Sigmoid colon (tissue), 7 donors: ENCODE measurements around the gene NOP14. TPM values are rescaled to one million over a fixed set of nuclear protein-coding genes. Genes with fewer than 3 reads are reported as not detected.
A peak's percentile ranks its signal among the peaks of the same experiment; 100 is the strongest.

Experiments
- DNase-seq: peaks from one replicate; pipeline ENCODE4 v3.0.0-alpha.2; 2019
- H3K27ac ChIP-seq, 4 donors: fragments of 200-600 bp; sonication (generic); one replicate each; pipeline ENCODE4 v1.5.1; 2016 to 2019; ENCODE audit warnings: mild to moderate bottlenecking in 1 of 4
- H3K27me3 ChIP-seq, 3 donors: fragments of 200-600 bp; sonication (generic); one replicate each; pipeline ENCODE4 v1.5.1; 2019; ENCODE audit warnings: mild to moderate bottlenecking in 1 of 3
- H3K36me3 ChIP-seq, 4 donors: fragments of 200-600 bp; sonication (generic); one replicate each; pipeline ENCODE4 v1.5.1; 2016 to 2019
- H3K4me1 ChIP-seq, 4 donors: fragments of 200-600 bp; sonication (generic); one replicate each; pipeline ENCODE4 v1.5.1; 2017 to 2019
- H3K4me3 ChIP-seq, 4 donors: fragments of 200-600 bp; sonication (generic); one replicate each; pipeline ENCODE4 v1.5.1; 2017 to 2019; ENCODE audit warnings: mild to moderate bottlenecking in 2 of 4, moderate library complexity in 1 of 4
- H3K9me3 ChIP-seq, 4 donors: fragments of 200-600 bp in 3 of 4; sonication (generic) in 3 of 4; one replicate each; pipeline versions ENCODE4 v1.5.1 to v1.6.1; 2013 to 2019
- CTCF ChIP-seq, 4 experiments: fragments of 450-650 bp in 3 of 4; fragments of 200-600 bp in 1 of 4; IDR thresholded peaks; one replicate each; pipeline ENCODE4 v1.5.1; 2016 to 2019; ENCODE audit warnings: antibody characterized with exemption in 4 of 4, mild to moderate bottlenecking in 3 of 4, moderate library complexity in 2 of 4
- EP300 ChIP-seq, 4 donors: sonication (generic); formaldehyde crosslinking; IDR thresholded peaks; one replicate each; pipeline ENCODE4 v1.6.1; 2017; ENCODE audit warnings: antibody characterized with exemption in 4 of 4
- POLR2A ChIP-seq, 2 donors: fragments of 450-650 bp; IDR thresholded peaks; one replicate each; pipeline ENCODE4 v1.6.1; 2016; ENCODE audit warnings: antibody characterized with exemption in 2 of 2, mild to moderate bottlenecking in 2 of 2, moderate library complexity in 2 of 2
- POLR2AphosphoS5 ChIP-seq, 4 donors: sonication (generic); formaldehyde crosslinking; IDR thresholded peaks; one replicate each; pipeline ENCODE4 v1.6.1; 2017; ENCODE audit warnings: antibody characterized with exemption in 4 of 4
- WGBS, 2 donors: extraction: QIAGEN DNeasy Blood & Tissue Kit; methylation state at CpG; one replicate each; pipeline ENCODE4 v1.1.7; 2013; 5-methylcytosine and 5-hydroxymethylcytosine counted together
- intact Hi-C: fragments of 100-400 bp; cut with DNase I; formaldehyde crosslinking; loops from one replicate; pipeline ENCODE4 v1.15.1; 2023
- polyA plus RNA-seq, 3 donors: library from polyadenylated mRNA; stranded (reverse); fragments of 200-250 nt; gene quantifications; one replicate each; pipeline ENCODE4 v1.2.3, GENCODE V29; 2013
- total RNA-seq, 4 donors: library from RNA; depleted of rRNA; stranded (reverse); fragments of >200 nt; gene quantifications; one replicate each; pipeline ENCODE4 v1.1.0, GENCODE V29; 2016
- donor health status: healthy with polysubstance abuse.
- donor health status: Bipolar disorder and iron deficiency.
- donor health status: healthy.

NOP14 gene
- total and polyA plus RNA-seq, 7 donors: 10.4 to 26.0 (median 13.9) TPM

GRCh38 chr4:2936773-2937145 is 26.4 kb downstream of the NOP14 start:
- intact Hi-C loops: no loop called here
- no peak for TF ChIP-seq POLR2AphosphoS5 (IDR thresholded peaks at IDR 0.05)
- no peak for TF ChIP-seq CTCF (IDR thresholded peaks at IDR 0.05)
- TF ChIP-seq EP300 (IDR thresholded peaks at IDR 0.05): no peak
- TF ChIP-seq POLR2A (IDR thresholded peaks at IDR 0.05): no peak
- peaks cover 13 to 46% (median 32%) of the 10 kb centered on the region in 4 donors for H3K36me3 ChIP-seq
- no peak overlapping the region for H3K4me3 ChIP-seq
- H3K27ac ChIP-seq: no peak overlapping the region
- peak; percentile 58 for DNase-seq
- peaks cover 0 to 40% (median 29%) of the 10 kb centered on the region in 4 donors for H3K4me1 ChIP-seq
- H3K9me3 ChIP-seq: no peaks in the 10 kb centered on the region
- WGBS, 2 donors: 80 to 85% methylated on average over 6 of the region's 6 CpGs
- no peaks in the 10 kb centered on the region for H3K27me3 ChIP-seq

- intact Hi-C loops: loop anchor here (2.0 kb wide), 1 partner anchor 171 kb away; no protein-coding TSS in a partner anchor
- peak overlapping the region; percentile 91 to 94 (median 92) for H3K27ac ChIP-seq
- H3K4me3 ChIP-seq: peak overlapping the region; percentile 85 to 97 (median 88)
- H3K27me3 ChIP-seq: no peaks in the 10 kb centered on the region
- 73 to 74% methylated on average over 20 of the region's 20 CpGs for WGBS, 2 donors
- TF ChIP-seq EP300 (IDR thresholded peaks at IDR 0.05): no peak
- no peak for TF ChIP-seq POLR2A (IDR thresholded peaks at IDR 0.05)
- no peak for TF ChIP-seq CTCF (IDR thresholded peaks at IDR 0.05)
- no peak for TF ChIP-seq POLR2AphosphoS5 (IDR thresholded peaks at IDR 0.05)
- DNase-seq: peak; percentile 56
- H3K4me1 ChIP-seq: peaks cover 0 to 47% (median 34%) of the 10 kb centered on the region in 4 donors
- peaks cover 13 to 43% (median 26%) of the 10 kb centered on the region in 4 donors for H3K36me3 ChIP-seq
- no peaks in the 10 kb centered on the region for H3K9me3 ChIP-seq
Measured at GRCh38 chr4:2935762-2936743, 27.2 kb downstream of the NOP14 start.

GRCh38 chr4:2934813-2935761 is 28.1 kb downstream of the NOP14 start:
- peak overlapping the region; percentile 91 to 94 (median 92) for H3K27ac ChIP-seq
- peaks cover 0 to 54% (median 44%) of the 10 kb centered on the region in 4 donors for H3K4me1 ChIP-seq
- no peaks in the 10 kb centered on the region for H3K9me3 ChIP-seq
- H3K4me3 ChIP-seq: peak overlapping the region; percentile 85 to 97 (median 88)
- 0% methylated on average over 70 of the region's 70 CpGs for WGBS, 2 donors
- DNase-seq: peak; percentile 97
- intact Hi-C loops: loop anchor here (2.0 kb wide), 1 partner anchor 170 kb away; no protein-coding TSS in a partner anchor
- no peak for TF ChIP-seq CTCF (IDR thresholded peaks at IDR 0.05)
- TF ChIP-seq EP300 (IDR thresholded peaks at IDR 0.05): no peak
- TF ChIP-seq POLR2AphosphoS5 (IDR thresholded peaks at IDR 0.05): peak; percentile 97 to 99 (median 98)
- TF ChIP-seq POLR2A (IDR thresholded peaks at IDR 0.05): peak; percentile 91 to 94
- peaks cover 13 to 40% (median 20%) of the 10 kb centered on the region in 4 donors for H3K36me3 ChIP-seq
- no peaks in the 10 kb centered on the region for H3K27me3 ChIP-seq

GRCh38 chr4:2934077-2934812 is 29.0 kb downstream of the NOP14 start:
- peak; percentile 91 for DNase-seq
- Histone ChIP-seq H3K36me3 (peaks cover 5 to 40% (median 14%) of the 10 kb centered on the region in 4 donors), H3K9me3 (no peaks in the 10 kb centered on the region), H3K4me3 (peak overlapping the region; percentile 85 to 97 (median 88)), H3K4me1 (peaks cover 0 to 54% (median 44%) of the 10 kb centered on the region in 4 donors), H3K27ac (peak overlapping the region; percentile 91 to 94 (median 92)), H3K27me3 (no peaks in the 10 kb centered on the region)
- WGBS, 2 donors: 1 to 2% methylated on average over 93 of the region's 93 CpGs
- intact Hi-C loops: loop anchor here (2.0 kb wide), 1 partner anchor 169 kb away; no protein-coding TSS in a partner anchor
- no peak for TF ChIP-seq POLR2A (IDR thresholded peaks at IDR 0.05)
- no peak for TF ChIP-seq CTCF (IDR thresholded peaks at IDR 0.05)
- no peak for TF ChIP-seq POLR2AphosphoS5 (IDR thresholded peaks at IDR 0.05)
- no peak for TF ChIP-seq EP300 (IDR thresholded peaks at IDR 0.05)
